RWPE1 (cell line): ENCODE results near the gene IL17RD.
A peak's percentile ranks its signal among the peaks of the same experiment; 100 is the strongest.

ENCODE experiments used
- CTCF ChIA-PET: fragments of 350-600 bp; sonication (Branson Sonifier 250); formaldehyde crosslinking; extraction: SDS; loops from one replicate; lab custom pipeline; 2021; lab: Yijun Ruan, JAX
- POLR2A ChIA-PET: fragments of 400-600 bp; formaldehyde crosslinking; extraction: SDS; loops from one replicate; lab custom pipeline; 2020; ENCODE audit warnings: antibody characterized with exemption; ENCODE audit not compliant: low non-redundant PET; lab: Yijun Ruan, JAX
- DNase-seq: peaks from one replicate; pipeline ENCODE4 v3.0.0; 2012; ENCODE audit warnings: low spot score
- H3K27ac ChIP-seq: fragments of 450-650 bp; 2 replicates; pipeline ENCODE4 v1.5.1; 2017
- TF ChIP-seq, protein P1 (sequence below): fragments of 450-650 bp; conservative IDR thresholded peaks from 2 replicates; pipeline ENCODE4 v1.5.1; 2017; ENCODE audit warnings: low read depth, mild to moderate bottlenecking

The IL17RD gene

DNA sequence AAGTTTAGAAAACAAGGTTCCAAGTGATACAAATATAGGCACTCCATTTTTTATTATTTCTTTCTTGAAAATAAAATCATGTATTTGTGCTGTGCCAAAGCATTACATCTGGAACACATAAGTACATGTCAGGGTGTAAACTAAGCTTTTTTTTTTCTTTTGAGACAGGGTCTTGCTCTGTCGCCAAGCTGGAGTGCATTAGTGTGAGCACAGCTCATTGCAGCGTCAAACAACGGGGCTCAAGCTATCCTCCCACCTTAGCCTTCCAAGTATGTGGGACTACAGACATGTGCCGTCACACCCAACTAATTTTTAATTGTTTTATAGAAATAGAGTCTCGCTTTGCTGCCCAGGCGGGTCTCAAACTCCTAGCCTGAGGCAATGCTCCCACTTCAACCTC, 95.7 kb downstream of the IL17RD start:
- CTCF ChIA-PET: no interaction called here
- TF ChIP-seq, protein P1, sequence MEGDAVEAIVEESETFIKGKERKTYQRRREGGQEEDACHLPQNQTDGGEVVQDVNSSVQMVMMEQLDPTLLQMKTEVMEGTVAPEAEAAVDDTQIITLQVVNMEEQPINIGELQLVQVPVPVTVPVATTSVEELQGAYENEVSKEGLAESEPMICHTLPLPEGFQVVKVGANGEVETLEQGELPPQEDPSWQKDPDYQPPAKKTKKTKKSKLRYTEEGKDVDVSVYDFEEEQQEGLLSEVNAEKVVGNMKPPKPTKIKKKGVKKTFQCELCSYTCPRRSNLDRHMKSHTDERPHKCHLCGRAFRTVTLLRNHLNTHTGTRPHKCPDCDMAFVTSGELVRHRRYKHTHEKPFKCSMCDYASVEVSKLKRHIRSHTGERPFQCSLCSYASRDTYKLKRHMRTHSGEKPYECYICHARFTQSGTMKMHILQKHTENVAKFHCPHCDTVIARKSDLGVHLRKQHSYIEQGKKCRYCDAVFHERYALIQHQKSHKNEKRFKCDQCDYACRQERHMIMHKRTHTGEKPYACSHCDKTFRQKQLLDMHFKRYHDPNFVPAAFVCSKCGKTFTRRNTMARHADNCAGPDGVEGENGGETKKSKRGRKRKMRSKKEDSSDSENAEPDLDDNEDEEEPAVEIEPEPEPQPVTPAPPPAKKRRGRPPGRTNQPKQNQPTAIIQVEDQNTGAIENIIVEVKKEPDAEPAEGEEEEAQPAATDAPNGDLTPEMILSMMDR: no peak
- no peak overlapping the region for H3K27ac ChIP-seq
- POLR2A ChIA-PET: no interaction called here
- no peak for DNase-seq

DNA sequence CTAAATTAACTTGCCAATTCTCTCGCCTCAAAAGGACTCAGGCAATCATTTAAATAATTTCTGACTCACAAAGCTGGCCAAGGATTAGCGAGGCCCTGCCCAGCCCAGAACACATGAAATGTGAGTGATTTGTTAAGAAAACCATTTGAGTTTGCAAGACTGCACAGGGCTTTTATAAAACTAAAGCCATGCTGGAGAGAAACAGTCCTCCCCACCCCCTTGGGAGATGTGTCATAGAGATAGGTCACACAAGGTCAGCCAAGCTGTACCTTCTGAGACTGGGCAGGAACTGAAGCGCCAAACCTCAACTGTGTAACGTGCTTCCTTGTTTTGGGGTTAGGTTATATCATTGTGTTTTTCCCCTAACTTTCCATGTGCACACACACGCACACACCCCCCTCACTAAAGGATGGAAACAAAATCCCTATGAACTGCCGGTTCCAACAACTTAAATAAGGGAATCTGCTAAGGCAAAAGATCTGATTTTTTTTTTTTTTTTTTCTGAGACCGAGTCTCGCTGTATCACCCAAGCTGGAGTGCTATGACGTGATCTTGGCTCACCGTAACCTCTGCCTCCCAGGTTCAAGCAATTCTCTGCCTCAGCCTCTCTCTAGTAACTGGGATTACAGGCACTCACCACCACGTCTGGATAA, 96.6 kb downstream of the IL17RD start:
- TF ChIP-seq, protein P1: no peak
- DNase-seq: peak; percentile 75
- ChIA-PET CTCF (interaction anchor here (0.6 kb wide), 3 partner anchors 33 to 128 kb away, joined by 3 read pairs; no protein-coding TSS in a partner anchor), POLR2A (no interaction called here)
- peak overlapping the region; percentile 88 for H3K27ac ChIP-seq

DNA sequence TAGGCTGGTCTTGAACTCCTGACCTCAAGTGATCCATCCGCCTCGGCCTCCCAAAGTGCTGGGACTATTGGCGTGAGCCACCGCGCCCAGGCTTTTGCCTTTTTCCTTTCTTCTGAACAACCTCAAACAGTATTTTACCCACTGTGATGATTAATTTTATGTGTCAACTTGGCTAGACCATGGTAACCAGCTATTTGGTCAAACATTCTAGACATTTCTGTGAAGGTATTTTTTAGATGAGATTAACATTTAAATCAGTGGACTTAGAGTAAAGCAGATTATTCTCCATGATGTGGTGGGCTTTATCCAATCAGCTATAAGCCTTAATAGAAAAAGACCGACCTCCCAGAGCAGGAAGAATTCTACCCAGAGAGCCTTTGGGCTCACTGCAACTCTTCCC, 98.7 kb downstream of the IL17RD start:
- CTCF ChIA-PET: no interaction called here
- POLR2A ChIA-PET: no interaction called here

DNA sequence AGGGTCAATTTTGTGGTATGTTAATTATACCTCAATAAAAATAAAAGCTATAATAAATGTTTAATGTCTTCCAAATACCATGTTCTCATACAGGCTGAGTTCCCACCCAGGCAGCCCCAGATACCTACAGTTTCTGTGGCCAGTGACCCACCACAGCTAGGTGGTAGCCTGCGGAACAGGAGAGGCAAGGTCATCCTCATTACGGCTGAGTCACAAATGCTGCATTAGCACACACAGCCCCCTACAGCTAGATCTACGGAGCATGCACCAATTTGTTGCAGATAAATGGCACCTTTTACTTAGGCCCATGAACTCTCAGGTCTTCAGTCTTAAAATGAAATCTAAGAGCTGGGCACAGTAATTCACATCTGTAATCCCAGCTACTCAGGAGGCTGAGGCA, 99.6 kb downstream of the IL17RD start:
- no peak for DNase-seq
- H3K27ac ChIP-seq: no peak overlapping the region
- POLR2A ChIA-PET: no interaction called here
- TF ChIP-seq, protein P1: no peak
- CTCF ChIA-PET: interaction anchor here (0.6 kb wide), 1 partner anchor 371 kb away, joined by 5 read pairs; no protein-coding TSS in a partner anchor

More for the DNA sequence above, 98.7 kb downstream of the IL17RD start:
- no peak for DNase-seq
- TF ChIP-seq, protein P1: no peak
- H3K27ac ChIP-seq: no peak overlapping the region

DNA sequence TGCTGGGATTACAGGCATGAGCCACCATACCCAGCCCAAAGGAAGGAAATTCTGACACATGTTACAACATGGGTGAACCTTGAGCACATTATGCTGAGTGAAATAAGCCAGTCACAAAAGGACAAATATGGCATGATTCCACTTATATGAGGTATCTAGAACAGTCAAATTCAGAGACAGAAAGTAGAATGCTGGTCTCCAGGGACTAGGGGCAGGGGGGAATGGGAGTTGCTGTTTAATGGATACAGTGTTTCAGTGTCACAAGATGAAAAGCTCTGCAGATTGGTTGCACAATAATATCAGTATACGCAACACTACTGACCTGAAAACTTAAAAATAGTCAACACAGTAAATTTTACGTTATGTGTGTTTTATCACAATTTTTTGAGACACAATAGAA, 100.6 kb downstream of the IL17RD start:
- ChIA-PET CTCF (no interaction called here), POLR2A (no interaction called here)
- no peak for DNase-seq
- TF ChIP-seq, protein P1: no peak
- H3K27ac ChIP-seq: no peak overlapping the region

DNA sequence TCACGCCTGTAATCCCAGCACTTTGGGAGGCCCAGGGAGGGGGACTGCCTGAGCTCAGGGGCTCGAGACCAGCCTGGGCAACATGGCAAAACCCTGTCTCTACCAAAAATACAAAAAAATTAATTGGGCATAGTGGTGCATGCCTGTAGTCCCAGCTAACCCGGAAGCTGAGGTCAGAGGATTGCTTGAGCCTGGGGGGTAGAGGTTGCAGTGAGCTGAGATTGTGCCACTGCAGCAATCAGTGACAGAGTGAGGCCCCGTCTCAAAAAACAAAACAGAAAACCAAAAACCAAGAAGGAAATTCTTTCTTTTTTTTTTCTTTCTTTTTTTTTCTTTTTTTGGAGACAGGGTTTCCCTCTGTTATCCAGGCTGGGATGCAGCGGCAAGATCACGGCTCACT, 101.2 kb downstream of the IL17RD start:
- ChIA-PET POLR2A (no interaction called here), CTCF (no interaction called here)
- DNase-seq: no peak
- 0 out of 2 replicates have a peak overlapping the region, but pooled peaks have one; percentile 11 for H3K27ac ChIP-seq
- TF ChIP-seq, protein P1: no peak
